Ectodermal cell (in vitro differentiated cells): ENCODE data around the gene SMURF1.
"Not testable (repeated sequence)": the region's sequence is repeated elsewhere in the genome, so short reads cannot be mapped to it uniquely, and the experiment has no call there.

Source experiments
- H3K27ac ChIP-seq: 2 replicates; pipeline ENCODE4 v1.7.0; 2013; ENCODE audit warnings: mild to moderate bottlenecking, low read depth, low read length; ENCODE audit not compliant: insufficient read depth, poor library complexity, severe bottlenecking
- H3K27me3 ChIP-seq: 2 replicates; pipeline ENCODE4 v1.7.0; 2013; ENCODE audit warnings: mild to moderate bottlenecking, low read length; ENCODE audit not compliant: insufficient read depth, control insufficient read depth, poor library complexity, severe bottlenecking
- H3K36me3 ChIP-seq: one replicate; pipeline ENCODE4 v1.7.0; 2013; ENCODE audit warnings: low read length; ENCODE audit not compliant: control insufficient read depth, insufficient read depth
- H3K4me1 ChIP-seq: one replicate; pipeline ENCODE4 v1.7.0; 2013; ENCODE audit warnings: low read length; ENCODE audit not compliant: control insufficient read depth, insufficient read depth
- H3K4me3 ChIP-seq: 2 replicates; pipeline ENCODE4 v1.7.0; 2013; ENCODE audit warnings: low read depth, low read length, control low read depth; ENCODE audit not compliant: insufficient read depth
- H3K9me3 ChIP-seq: 2 replicates; pipeline ENCODE4 v1.7.0; 2013; ENCODE audit warnings: mild to moderate bottlenecking, low read length, moderate library complexity; ENCODE audit not compliant: control insufficient read depth
- WGBS, 2 experiments: methylation state at CpG; one replicate each; pipeline ENCODE4 v1.1.7; 2013; ENCODE audit warnings: missing lambda C conversion rate in 2 of 2; 5-methylcytosine and 5-hydroxymethylcytosine counted together

The SMURF1 gene

DNA sequence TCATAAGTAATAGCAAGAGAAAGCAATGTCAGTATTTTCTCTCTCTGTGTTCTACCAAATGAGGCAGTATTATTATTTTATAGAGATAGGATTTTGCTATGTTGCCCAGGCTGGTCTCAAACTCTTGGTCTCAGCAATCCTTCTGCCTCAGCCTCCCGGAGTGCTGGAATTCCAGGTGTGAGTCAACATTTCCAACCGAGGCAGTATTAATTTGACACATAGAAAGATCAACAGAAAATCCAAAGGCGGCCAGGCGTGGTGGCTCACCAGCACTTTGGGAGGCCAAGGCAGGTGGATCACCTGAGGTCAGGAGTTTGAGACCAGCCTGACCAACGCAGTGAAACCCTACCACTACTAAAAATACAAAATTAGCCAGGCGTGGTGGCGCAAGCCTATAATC is 71.8 kb downstream of the SMURF1 start:
- H3K27ac ChIP-seq, result no peak overlapping the region
- H3K36me3 ChIP-seq, result no peaks in the 10 kb centered on the region
- WGBS, 2 experiments, result 88 to 91% methylated on average over 7 of the region's 7 CpGs

DNA sequence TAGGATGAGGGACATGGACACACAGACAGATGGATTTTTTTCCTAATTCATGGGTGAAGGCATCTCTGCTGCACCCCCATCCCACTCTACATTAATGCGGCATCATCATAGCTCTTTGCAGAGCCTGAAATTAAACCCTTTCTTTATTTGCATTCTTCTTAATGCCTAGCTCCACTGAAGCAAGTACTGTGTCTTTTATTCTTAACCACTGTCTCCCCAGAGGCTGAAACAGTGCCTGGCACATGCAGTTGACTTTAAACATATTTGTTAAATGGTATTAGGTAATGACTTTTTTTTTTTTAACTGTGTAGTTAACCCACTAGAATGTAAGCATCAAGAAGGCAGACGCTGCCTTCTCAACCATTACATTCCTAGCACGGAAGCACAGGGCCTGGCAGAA is 73.5 kb downstream of the SMURF1 start:
- Histone ChIP-seq H3K36me3 (no peaks in the 10 kb centered on the region), H3K4me3 (no peak overlapping the region), H3K27ac (no peak overlapping the region), H3K9me3 (no peaks in the 10 kb centered on the region), H3K27me3 (no peaks in the 10 kb centered on the region), H3K4me1 (no peaks in the 10 kb centered on the region)
- WGBS, 2 experiments, result 94 to 98% methylated on average over 3 of the region's 3 CpGs

More for the DNA sequence above, 71.8 kb downstream of the SMURF1 start:
- Histone ChIP-seq H3K9me3 (no peaks in the 10 kb centered on the region), H3K4me1 (no peaks in the 10 kb centered on the region), H3K27me3 (no peaks in the 10 kb centered on the region), H3K4me3 (no peak overlapping the region)

DNA sequence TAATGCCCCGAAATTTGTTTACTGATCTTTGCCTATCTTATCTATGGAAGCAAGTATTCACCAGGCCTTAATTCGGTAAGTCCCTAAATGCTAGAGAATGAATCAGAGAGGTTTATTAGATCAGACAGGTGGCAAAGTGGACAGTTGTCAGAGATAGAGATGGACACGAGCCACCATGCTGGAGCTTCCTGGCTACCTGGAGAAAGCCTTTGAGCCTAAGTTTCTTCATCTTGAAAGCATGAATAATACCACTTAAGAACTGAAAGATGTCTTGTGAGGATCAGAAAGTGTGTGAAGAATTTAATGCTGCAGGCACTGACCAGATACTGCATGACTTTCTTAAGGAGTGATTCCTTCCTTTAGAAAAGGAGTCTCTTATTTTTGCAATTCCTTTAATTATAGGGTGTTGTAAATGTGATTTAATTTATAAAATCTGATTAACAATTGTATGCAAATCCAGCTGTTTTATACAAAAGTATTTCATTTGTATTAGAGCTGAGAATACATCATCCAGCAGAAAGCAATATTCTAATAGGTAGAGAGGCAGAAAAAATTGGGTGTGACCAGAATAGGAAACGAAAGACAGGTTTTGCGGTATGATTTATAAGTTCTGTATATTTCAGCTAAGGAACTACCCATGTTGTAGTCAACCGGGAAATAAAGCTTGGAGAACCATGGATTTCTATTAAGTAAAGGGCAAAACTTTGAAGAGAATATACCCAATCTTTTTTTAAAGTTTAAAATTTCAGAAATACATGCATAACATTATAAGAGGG is 82.7 kb downstream of the SMURF1 start:
- no peaks in the 10 kb centered on the region for H3K4me1 ChIP-seq
- H3K27me3 ChIP-seq, result no peaks in the 10 kb centered on the region
- H3K9me3 ChIP-seq, result no peaks in the 10 kb centered on the region
- H3K36me3 ChIP-seq, result peaks cover 3% of the 10 kb centered on the region
- 95 to 99% methylated on average over 6 of the region's 6 CpGs for WGBS, 2 experiments
- no peak overlapping the region for H3K4me3 ChIP-seq
- H3K27ac ChIP-seq, result no peak overlapping the region

DNA sequence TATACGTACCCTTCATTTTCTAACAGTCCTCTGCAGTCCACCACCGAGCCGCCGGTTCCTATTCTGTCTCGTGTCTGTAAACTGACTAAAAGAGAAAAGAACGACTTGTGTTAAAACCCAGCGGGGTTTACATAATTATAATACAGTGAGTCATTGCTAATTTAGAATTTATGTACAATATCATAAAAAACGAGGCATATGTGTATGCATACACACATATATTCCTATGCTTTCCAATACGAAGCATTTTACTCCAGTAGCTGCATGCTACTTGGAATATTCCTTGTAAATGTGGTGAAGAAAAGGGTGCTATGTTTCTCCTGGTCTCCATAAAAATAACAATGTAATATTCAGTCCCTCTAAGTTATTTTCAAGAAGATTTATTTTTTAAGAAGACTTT is 89.1 kb downstream of the SMURF1 start:
- no peak overlapping the region for H3K4me3 ChIP-seq
- H3K4me1 ChIP-seq, result no peaks in the 10 kb centered on the region
- H3K27me3 ChIP-seq, result no peaks in the 10 kb centered on the region
- H3K27ac ChIP-seq, result no peak overlapping the region
- 95 to 96% methylated on average over 5 of the region's 9 CpGs for WGBS, 2 experiments
- H3K9me3 ChIP-seq, result no peaks in the 10 kb centered on the region
- peaks cover 33% of the 10 kb centered on the region for H3K36me3 ChIP-seq

DNA sequence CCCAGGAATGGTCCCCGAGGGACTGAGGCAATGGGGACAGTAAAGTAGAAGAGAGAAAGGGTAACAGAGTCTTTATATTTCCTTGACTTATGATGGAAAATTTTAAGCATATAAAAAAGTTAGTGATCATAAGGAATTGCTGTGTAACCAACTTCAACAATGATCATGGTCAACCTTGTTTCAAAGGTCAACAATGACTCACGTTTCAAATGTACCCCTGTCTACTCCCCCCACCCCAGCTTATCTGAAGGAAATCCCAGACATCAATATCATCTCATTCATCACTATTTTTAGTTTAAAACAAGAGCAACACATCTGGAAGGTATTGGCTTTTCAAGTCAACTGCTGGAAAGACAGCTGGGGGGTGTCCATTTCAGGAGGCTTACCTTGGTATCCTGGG is 92.9 kb downstream of the SMURF1 start:
- H3K36me3 ChIP-seq, result peaks cover 28% of the 10 kb centered on the region
- no peaks in the 10 kb centered on the region for H3K27me3 ChIP-seq
- no peaks in the 10 kb centered on the region for H3K4me1 ChIP-seq
- no peaks in the 10 kb centered on the region for H3K9me3 ChIP-seq
- no peak overlapping the region for H3K4me3 ChIP-seq
- 91 to 94% methylated on average over 2 of the region's 2 CpGs for WGBS, 2 experiments
- no peak overlapping the region for H3K27ac ChIP-seq

DNA sequence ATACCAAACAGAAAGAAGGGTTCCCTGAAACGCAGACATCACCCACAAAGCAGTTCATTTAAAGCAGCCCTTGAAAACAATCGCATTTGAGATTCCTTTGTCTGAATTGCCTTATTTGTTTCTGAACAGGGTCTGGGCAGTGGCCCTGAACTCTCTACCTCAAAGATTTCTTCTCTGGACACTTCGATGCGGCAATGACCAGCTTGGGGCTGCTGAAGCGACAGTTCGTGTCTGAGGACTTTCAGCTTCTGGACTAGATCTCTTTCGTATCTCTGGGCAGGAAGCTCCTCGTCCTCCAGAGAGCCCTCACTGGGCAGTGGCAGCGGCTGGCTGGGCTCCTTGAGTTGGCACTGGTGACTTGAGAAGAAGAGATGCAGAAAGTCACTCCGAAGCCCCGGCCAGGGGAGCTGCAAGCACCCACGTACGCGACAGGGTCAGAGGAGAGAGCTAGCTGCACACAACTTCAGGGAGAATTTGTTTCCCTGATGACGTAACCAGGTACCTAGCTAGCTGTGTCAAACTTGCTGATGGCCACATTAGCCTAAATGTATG is 96.3 kb downstream of the SMURF1 start:
- H3K4me1 ChIP-seq, result no peaks in the 10 kb centered on the region
- no peak overlapping the region for H3K4me3 ChIP-seq
- H3K27me3 ChIP-seq, result no peaks in the 10 kb centered on the region
- no peak overlapping the region for H3K27ac ChIP-seq
- H3K36me3 ChIP-seq, result peaks cover 24% of the 10 kb centered on the region
- H3K9me3 ChIP-seq, result no peaks in the 10 kb centered on the region
- 96% methylated on average over 15 of the region's 15 CpGs for WGBS, 2 experiments

DNA sequence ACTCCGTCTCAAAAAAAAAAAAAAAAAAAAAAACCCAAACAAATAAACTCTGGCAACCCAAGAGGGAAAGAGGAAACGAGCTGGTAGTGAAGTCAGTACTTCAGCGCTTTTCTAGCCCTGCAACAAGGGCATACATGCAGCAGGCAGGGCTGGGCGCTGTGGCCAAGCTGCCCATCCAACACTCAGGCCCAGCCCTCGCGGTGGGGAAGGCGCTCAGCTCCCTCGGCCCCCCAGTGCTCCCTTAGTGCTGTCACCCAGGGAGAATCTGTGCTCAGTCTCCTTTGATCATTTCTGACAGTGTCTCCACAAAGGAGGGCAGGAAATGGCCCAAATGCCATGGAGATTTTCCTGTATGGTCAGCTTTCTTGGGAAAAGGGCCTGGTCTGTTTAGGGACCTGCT is 97.2 kb downstream of the SMURF1 start:
- Histone ChIP-seq H3K27me3 (no peaks in the 10 kb centered on the region), H3K4me1 (no peaks in the 10 kb centered on the region), H3K9me3 (no peaks in the 10 kb centered on the region), H3K36me3 (peaks cover 20% of the 10 kb centered on the region), H3K4me3 (no peak overlapping the region), H3K27ac (no peak overlapping the region)
- WGBS, 2 experiments, result 89 to 92% methylated on average over 8 of the region's 8 CpGs

DNA sequence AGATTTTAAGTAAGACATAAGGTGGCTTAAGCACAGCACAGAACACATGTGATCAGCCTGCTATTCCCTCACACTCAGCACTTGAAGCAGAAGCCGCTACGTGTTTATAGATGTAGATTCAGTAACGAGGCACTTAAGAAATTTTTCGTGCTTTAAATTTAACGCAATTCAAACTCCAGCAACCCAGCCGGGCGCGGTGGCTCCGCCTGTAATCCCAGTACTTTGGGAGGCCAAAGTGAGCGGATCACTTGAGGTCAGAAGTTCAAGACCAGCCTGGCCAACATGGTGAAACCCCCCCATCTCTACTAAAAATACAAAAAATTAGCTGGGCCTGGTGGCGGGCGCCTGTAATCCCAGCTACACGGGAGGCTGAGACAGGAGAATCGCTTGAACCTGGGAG is 97.6 kb downstream of the SMURF1 start:
- peaks cover 20% of the 10 kb centered on the region for H3K36me3 ChIP-seq
- not testable (repeated sequence) for H3K4me1 ChIP-seq, H3K4me3 ChIP-seq, H3K27ac ChIP-seq, H3K27me3 ChIP-seq, H3K9me3 ChIP-seq
- WGBS, 2 experiments, result 94 to 95% methylated on average over 14 of the region's 14 CpGs

DNA sequence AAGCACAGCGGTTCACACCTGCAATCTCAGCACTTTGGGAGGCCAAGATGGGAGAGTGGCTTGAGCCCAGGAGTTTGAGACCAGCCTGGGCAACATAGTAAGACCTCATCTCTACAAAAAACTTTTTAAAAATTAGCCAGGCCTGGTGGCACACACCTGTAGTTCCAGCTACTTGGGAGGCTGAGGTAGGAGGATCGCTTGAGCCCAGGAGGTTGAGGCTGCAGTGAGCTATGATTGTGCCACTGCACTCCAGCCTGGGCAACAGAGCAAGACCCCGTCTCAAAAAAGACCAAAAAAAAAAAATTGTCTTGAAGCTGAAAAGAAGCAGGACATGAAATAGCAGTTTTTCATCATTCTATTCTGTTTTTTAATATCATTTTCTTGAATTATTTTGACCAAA is 99.0 kb downstream of the SMURF1 start:
- H3K9me3 ChIP-seq, H3K27ac ChIP-seq, H3K4me3 ChIP-seq, H3K4me1 ChIP-seq, H3K27me3 ChIP-seq: not testable (repeated sequence)
- 91 to 92% methylated on average over 3 of the region's 3 CpGs for WGBS, 2 experiments
- peaks cover 17% of the 10 kb centered on the region for H3K36me3 ChIP-seq

DNA sequence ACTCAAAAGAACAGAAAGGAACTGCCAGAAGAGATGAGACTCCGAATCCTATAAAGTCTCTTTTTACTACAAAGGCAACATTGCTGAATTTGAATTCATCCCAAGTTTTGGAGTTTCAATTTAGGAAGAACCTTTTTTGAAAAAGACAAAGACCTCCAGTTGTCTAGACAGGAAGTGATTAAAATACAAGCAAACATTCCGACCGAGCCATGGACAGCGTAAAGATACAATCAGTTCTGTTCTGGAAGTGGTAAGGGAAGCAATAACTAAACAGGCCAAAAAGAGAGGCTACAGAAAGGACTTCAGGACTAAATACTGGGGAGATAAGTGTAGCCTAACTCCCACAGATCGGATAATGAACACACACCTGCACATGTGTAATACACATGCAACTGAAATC is 101.0 kb downstream of the SMURF1 start:
- peaks cover 29% of the 10 kb centered on the region for H3K36me3 ChIP-seq
- H3K4me1 ChIP-seq, result no peaks in the 10 kb centered on the region
- no peaks in the 10 kb centered on the region for H3K9me3 ChIP-seq
- H3K27me3 ChIP-seq, result no peaks in the 10 kb centered on the region
- WGBS, 2 experiments, result 92 to 96% methylated on average over 5 of the region's 5 CpGs
- H3K4me3 ChIP-seq, result no peak overlapping the region
- no peak overlapping the region for H3K27ac ChIP-seq
